IPS DF 6.9 (cell line): ENCODE data around the gene KLHL3.

ENCODE experiments used
- DNase-seq: peaks from one replicate; pipeline ENCODE4 v3.0.0-alpha.2; 2013; ENCODE audit warnings: low read depth, low spot score
- H3K27ac ChIP-seq: one replicate; pipeline ENCODE4 v1.5.1; 2013; ENCODE audit warnings: low read length, control low read depth
- H3K27me3 ChIP-seq: 2 replicates; pipeline ENCODE4 v1.6.1; 2013; ENCODE audit warnings: mild to moderate bottlenecking, low read length; ENCODE audit not compliant: control insufficient read depth, insufficient read depth
- H3K36me3 ChIP-seq: 2 replicates; pipeline ENCODE4 v1.6.1; 2013; ENCODE audit warnings: low read length; ENCODE audit not compliant: control insufficient read depth, insufficient read depth
- H3K4me1 ChIP-seq: 2 replicates; pipeline ENCODE4 v1.6.1; 2013; ENCODE audit warnings: low read length; ENCODE audit not compliant: control insufficient read depth, insufficient read depth
- H3K4me3 ChIP-seq: 2 replicates; pipeline ENCODE4 v1.5.1; 2013; ENCODE audit warnings: mild to moderate bottlenecking, low read length
- H3K9me3 ChIP-seq: 2 replicates; pipeline ENCODE4 v1.6.1; 2013; ENCODE audit warnings: low read length, inconsistent platforms; ENCODE audit not compliant: control insufficient read depth, insufficient read depth
- WGBS: extraction: QIAGEN DNeasy Blood & Tissue Kit; methylation state at CpG from one replicate; pipeline ENCODE4 v1.1.7; 2013; ENCODE audit warnings: mixed read lengths, missing lambda C conversion rate; ENCODE audit not compliant: insufficient read length, insufficient coverage; 5-methylcytosine and 5-hydroxymethylcytosine counted together

The KLHL3 gene

GRCh38 chr5:137731176-137731575 is 4.7 kb downstream of the KLHL3 start:
- no peaks in the 10 kb centered on the region for H3K27me3 ChIP-seq
- no peak overlapping the region for H3K4me3 ChIP-seq
- DNase-seq: no peak
- WGBS: no CpG with 5 or more reads among the region's 3 CpGs
- no peaks in the 10 kb centered on the region for H3K9me3 ChIP-seq
- H3K36me3 ChIP-seq: no peaks in the 10 kb centered on the region
- H3K27ac ChIP-seq: no peak overlapping the region
- peaks cover 2% of the 10 kb centered on the region; the same call in 1 of the 2 replicates for H3K4me1 ChIP-seq

GRCh38 chr5:137730336-137730735 is 5.6 kb downstream of the KLHL3 start:
- Histone ChIP-seq H3K4me3 (no peak overlapping the region), H3K27me3 (no peaks in the 10 kb centered on the region), H3K4me1 (peaks cover 2% of the 10 kb centered on the region; the same call in 1 of the 2 replicates), H3K27ac (no peak overlapping the region), H3K36me3 (no peaks in the 10 kb centered on the region), H3K9me3 (no peaks in the 10 kb centered on the region)
- DNase-seq: no peak

GRCh38 chr5:137728048-137728447 is 7.8 kb downstream of the KLHL3 start:
- H3K27ac ChIP-seq: no peak overlapping the region
- no peak for DNase-seq
- H3K27me3 ChIP-seq: no peaks in the 10 kb centered on the region
- H3K36me3 ChIP-seq: no peaks in the 10 kb centered on the region
- no peaks in the 10 kb centered on the region for H3K4me1 ChIP-seq
- no CpG with 5 or more reads among the region's 1 CpG for whole genome bisulfite sequencing
- no peak overlapping the region for H3K4me3 ChIP-seq
- H3K9me3 ChIP-seq: no peaks in the 10 kb centered on the region

GRCh38 chr5:137727623-137728022 is 8.3 kb downstream of the KLHL3 start:
- Histone ChIP-seq H3K4me3 (no peak overlapping the region), H3K4me1 (no peaks in the 10 kb centered on the region), H3K27ac (no peak overlapping the region), H3K9me3 (no peaks in the 10 kb centered on the region), H3K36me3 (no peaks in the 10 kb centered on the region), H3K27me3 (no peaks in the 10 kb centered on the region)
- WGBS: no CpG with 5 or more reads among the region's 2 CpGs
- no peak for DNase-seq

GRCh38 chr5:137724251-137724650 is 11.6 kb downstream of the KLHL3 start:
- DNase-seq: no peak
- no CpG with 5 or more reads among the region's 2 CpGs for WGBS
- H3K27ac ChIP-seq: no peak overlapping the region
- H3K4me3 ChIP-seq: no peak overlapping the region
- no peaks in the 10 kb centered on the region for H3K4me1 ChIP-seq
- no peaks in the 10 kb centered on the region for H3K9me3 ChIP-seq
- H3K27me3 ChIP-seq: no peaks in the 10 kb centered on the region
- no peaks in the 10 kb centered on the region for H3K36me3 ChIP-seq

- Histone ChIP-seq H3K4me1 (no peaks in the 10 kb centered on the region), H3K27ac (no peak overlapping the region), H3K36me3 (no peaks in the 10 kb centered on the region), H3K4me3 (no peak overlapping the region), H3K9me3 (no peaks in the 10 kb centered on the region), H3K27me3 (no peaks in the 10 kb centered on the region)
- DNase-seq: no peak
Measured at GRCh38 chr5:137718611-137719010, 17.3 kb downstream of the KLHL3 start.

- WGBS: no CpG with 5 or more reads among the region's 3 CpGs
- no peaks in the 10 kb centered on the region for H3K9me3 ChIP-seq
- H3K27me3 ChIP-seq: no peaks in the 10 kb centered on the region
- H3K4me3 ChIP-seq: no peak overlapping the region
- no peaks in the 10 kb centered on the region for H3K4me1 ChIP-seq
- no peak overlapping the region for H3K27ac ChIP-seq
- DNase-seq: no peak
- no peaks in the 10 kb centered on the region for H3K36me3 ChIP-seq
Measured at GRCh38 chr5:137716337-137716736, 19.6 kb downstream of the KLHL3 start.

GRCh38 chr5:137715456-137715855 is 20.4 kb downstream of the KLHL3 start:
- no peaks in the 10 kb centered on the region for H3K9me3 ChIP-seq
- WGBS: no CpG with 5 or more reads among the region's 1 CpG
- H3K27me3 ChIP-seq: no peaks in the 10 kb centered on the region
- no peak overlapping the region for H3K27ac ChIP-seq
- H3K4me1 ChIP-seq: no peaks in the 10 kb centered on the region
- H3K36me3 ChIP-seq: no peaks in the 10 kb centered on the region
- no peak overlapping the region for H3K4me3 ChIP-seq
- DNase-seq: no peak

- H3K36me3 ChIP-seq: no peaks in the 10 kb centered on the region
- no peaks in the 10 kb centered on the region for H3K9me3 ChIP-seq
- H3K4me1 ChIP-seq: no peaks in the 10 kb centered on the region
- no peak for DNase-seq
- no peak overlapping the region for H3K27ac ChIP-seq
- H3K27me3 ChIP-seq: no peaks in the 10 kb centered on the region
- no peak overlapping the region for H3K4me3 ChIP-seq
Measured at GRCh38 chr5:137714946-137715345, 20.9 kb downstream of the KLHL3 start.

- H3K9me3 ChIP-seq: no peaks in the 10 kb centered on the region
- 0 out of 2 replicates have a peak, but pooled peaks cover under 1% of the 10 kb centered on the region for H3K36me3 ChIP-seq
- WGBS: no CpG with 5 or more reads among the region's 2 CpGs
- no peaks in the 10 kb centered on the region for H3K4me1 ChIP-seq
- no peaks in the 10 kb centered on the region for H3K27me3 ChIP-seq
- H3K27ac ChIP-seq: no peak overlapping the region
- no peak overlapping the region for H3K4me3 ChIP-seq
- no peak for DNase-seq
Measured at GRCh38 chr5:137714494-137714893, 21.4 kb downstream of the KLHL3 start.

- no CpG with 5 or more reads among the region's 2 CpGs for WGBS
- no peaks in the 10 kb centered on the region for H3K4me1 ChIP-seq
- DNase-seq: no peak
Measured at GRCh38 chr5:137712139-137712667, 23.7 kb downstream of the KLHL3 start.

More at GRCh38 chr5:137712139-137712667, 23.7 kb downstream of the KLHL3 start:
- no peak overlapping the region for H3K4me3 ChIP-seq
- H3K27ac ChIP-seq: no peak overlapping the region
- H3K36me3 ChIP-seq: 0 out of 2 replicates have a peak, but pooled peaks cover 5% of the 10 kb centered on the region
- H3K9me3 ChIP-seq: no peaks in the 10 kb centered on the region
- no peaks in the 10 kb centered on the region for H3K27me3 ChIP-seq
